Dermis microvascular lymphatic vessel endothelial cell (primary cell): ENCODE data around the gene MPPED1. TPM values are rescaled to one million over a fixed set of nuclear protein-coding genes. Genes with fewer than 3 reads are reported as not detected.

Experiments
- DNase-seq, 2 donors: peaks; one replicate each; pipeline versions ENCODE4 v3.0.0 to v3.0.0-alpha.2; 2010; ENCODE audit warnings: low read depth in 2 of 2
- total RNA-seq: library from RNA; depleted of rRNA; stranded (reverse); fragments of >200 nt; gene quantifications from 2 replicates; pipeline ENCODE4 v1.2.1, GENCODE V29; 2014

Gene MPPED1
- total RNA-seq, 1 donor from 2014 or later = not detected

DNA sequence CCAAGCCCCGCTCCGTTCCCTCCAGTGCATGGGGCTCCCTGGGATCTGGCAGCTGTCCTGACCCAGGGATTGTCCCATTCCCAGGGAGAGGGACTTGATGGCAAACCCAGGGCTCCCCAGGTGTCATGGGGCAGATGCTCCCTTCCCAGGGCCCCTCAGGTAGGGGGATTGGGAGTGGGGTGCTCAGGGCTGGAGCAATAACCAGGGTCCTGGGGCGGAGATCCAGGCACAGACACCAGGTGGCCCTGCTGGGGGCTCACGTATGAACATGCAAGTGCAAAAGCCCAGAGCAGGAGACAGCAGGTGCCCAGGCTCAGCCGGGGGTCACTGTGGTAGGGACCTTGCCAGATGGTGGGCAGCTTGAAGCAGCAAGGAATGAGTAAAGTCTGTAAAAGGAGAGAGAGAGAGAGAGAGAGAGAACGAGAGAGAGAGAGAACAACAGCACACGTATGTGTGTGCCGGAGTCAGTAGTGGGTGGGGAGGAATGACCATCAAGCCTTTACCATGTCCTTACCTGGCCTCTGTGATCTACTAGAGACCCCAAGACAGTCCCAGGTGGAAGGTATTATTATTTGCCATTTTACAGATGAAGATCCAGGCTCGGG is 19.3 kb upstream of the MPPED1 start:
- no peak for DNase-seq

GRCh38 chr22:43393132-43393843 is 18.5 kb upstream of the MPPED1 start:
- DNase-seq = no peak

- no peak for DNase-seq
Observed at GRCh38 chr22:43393844-43394474, 17.9 kb upstream of the MPPED1 start.

DNA sequence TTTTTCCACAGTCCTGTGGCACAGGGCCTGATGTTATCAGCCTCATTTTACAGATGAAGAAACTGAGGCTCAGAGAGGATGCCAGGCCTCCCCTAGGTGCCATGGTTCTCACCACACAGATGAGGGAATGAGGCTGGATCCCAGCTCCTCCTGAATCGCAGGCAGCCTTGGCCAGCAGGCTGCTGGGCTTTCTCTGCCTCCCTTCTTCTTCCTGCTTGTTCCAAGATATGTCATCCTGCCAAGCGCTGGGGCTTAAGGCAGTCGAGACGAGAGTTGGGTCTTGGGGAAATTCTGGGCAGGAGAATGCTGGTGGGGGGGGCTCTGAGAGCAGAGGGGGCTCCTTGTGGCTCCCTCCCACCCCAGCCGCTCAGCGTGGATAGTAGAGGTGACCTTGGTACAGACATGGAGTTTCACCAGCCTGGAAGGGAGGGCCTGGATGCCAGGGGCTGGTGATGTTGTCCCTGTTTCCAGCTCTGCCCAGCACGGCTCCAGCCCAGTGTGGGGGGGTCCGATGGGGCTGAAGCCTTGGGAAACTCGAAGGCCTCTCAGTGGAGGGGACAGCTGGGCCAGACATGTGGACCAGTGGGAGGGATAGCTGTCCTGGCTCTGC is 16.6 kb upstream of the MPPED1 start:
- DNase-seq = no peak

DNA sequence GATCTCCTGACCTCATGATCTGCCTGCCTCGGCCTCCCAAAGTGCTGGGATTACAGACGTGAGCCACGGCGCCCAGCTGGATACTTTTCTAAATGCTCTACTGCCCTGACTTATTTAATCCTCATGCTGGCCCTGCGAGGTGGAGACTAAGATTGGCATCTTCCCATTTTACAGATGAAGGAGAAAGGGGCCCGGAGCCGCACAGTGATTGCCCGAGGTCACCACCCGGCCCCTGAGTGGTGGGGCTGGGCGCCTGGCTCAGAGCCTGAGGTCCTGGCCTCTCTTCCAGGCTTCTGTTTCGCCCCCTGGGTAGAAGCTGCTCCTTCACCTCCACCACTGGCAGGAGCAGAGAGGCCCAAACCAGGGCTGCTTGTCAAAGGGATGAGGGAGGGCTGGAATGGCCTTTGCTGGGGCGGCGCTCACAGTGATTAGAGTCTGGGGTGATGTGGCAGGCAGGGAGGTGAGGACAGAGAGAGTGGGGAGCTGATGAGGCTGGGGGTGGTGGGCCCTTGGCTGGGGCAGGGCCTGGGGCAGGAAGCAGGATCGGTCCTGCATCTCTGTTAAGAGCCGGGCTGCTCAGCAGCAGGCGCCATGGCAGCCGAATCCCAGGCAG is 15.4 kb upstream of the MPPED1 start:
- no peak for DNase-seq

GRCh38 chr22:43396934-43397457 is 14.8 kb upstream of the MPPED1 start:
- no peak for DNase-seq

DNA sequence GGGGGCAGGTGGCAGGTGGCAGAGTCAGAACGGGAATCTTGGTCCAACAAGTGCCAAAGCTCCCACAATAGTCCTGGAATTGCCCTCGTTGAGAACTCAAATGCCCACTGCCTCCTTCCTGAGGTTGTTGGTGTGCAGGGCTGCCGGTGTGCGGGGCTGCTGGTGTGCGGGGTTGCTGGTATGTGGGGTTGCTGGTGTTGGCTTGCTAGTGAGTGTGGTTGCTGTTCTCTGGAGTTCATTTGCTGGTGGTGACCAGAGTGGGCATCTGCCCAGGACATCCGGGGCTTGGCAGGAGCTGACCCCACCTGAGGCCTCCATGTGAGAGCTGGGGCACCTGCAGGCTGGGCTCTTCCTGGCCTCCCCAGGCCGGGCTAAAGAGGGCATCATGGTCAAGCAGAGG is 14.0 kb upstream of the MPPED1 start:
- no peak for DNase-seq

DNA sequence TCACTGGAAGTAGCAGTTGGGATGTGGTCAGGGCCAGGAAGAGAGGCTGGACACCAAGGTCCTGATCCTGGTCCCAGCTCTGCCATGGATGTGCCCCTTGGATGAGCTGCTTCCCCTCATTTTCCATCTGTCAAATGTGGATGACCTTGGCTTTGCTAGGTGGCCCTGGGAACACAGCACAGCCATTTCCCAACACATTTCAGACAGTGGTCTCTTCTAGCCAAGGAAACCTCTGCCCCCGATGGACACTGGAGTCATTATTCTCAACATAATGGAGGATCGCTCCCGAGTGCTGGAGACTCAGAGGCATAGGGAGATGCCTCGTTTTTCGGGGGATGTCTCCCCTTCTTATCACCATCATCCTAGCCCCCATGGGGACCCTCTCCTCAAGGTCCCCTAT is 13.6 kb upstream of the MPPED1 start:
- no peak for DNase-seq

DNA sequence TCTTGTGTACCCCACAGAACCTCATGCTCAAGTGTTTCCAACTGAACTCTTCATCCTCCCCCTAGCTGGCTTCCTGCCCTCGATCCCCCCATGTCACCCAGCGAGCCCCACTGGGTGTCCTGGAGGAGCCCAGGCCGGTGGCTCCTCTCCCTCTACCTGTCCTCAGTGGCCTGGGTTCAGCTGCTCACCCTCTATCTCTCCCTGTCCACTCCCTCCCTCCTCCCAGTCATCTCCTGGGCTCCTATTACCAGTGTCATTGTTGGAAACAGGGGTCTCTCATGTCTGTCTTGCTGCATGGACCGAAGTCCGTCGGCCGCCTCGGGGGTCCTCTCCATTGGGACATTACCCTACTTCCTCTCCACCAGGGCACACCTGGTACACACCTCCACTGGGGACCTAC is 12.9 kb upstream of the MPPED1 start:
- no peak for DNase-seq

DNA sequence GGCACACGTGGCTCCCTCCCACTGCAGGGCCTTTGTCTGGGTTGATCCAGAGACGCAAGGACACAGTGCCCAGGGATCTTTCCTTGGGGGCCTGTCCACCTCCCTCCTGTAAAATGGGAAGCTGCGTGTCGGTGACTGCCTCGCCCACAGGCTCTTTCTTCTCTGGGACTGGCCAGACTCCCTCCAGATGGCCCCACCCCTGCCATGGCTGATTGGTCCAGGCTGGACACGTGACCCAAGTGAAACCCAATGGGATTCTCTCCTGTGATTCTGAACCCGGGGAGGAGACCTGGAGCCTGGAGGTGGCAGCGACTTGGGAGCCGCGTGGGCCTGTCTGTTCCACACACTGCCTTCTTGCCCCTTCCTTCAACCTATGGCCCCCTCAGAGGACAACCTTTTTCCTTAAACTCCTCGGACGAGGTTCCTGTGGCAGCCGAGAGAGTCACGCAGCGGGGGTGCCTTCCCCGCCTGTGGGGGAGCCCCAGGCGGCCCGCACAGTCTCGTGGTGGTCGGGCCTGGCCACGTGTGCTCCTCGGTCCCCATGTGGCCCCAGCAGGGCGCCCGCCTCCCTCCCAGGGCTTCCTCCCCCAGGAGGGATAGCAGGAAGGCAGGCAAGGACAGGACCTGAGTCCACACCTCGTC is 12.4 kb upstream of the MPPED1 start:
- DNase-seq = no peak

GRCh38 chr22:43399980-43400358 is 11.8 kb upstream of the MPPED1 start:
- DNase-seq = no peak

DNA sequence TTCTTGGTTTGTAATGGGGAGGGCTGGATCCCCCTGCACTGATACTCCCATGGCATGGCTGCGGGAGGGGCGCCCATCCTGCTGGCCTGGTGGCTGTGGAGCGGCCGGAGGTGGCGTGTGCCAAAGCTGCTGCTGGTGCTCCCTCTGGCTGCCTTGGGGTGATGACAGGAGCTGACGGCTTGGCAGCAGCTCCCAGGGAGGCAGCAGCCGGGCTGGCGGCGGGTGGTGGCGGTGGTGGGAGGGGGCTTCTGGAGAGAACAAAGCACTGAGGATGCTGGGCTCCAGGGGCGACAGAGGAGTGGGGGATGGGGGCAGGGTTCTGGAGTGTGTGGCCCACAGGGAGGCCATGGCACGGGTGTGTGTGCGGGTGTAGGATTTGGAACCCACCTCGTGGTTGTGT is 11.4 kb upstream of the MPPED1 start:
- DNase-seq = no peak

DNA sequence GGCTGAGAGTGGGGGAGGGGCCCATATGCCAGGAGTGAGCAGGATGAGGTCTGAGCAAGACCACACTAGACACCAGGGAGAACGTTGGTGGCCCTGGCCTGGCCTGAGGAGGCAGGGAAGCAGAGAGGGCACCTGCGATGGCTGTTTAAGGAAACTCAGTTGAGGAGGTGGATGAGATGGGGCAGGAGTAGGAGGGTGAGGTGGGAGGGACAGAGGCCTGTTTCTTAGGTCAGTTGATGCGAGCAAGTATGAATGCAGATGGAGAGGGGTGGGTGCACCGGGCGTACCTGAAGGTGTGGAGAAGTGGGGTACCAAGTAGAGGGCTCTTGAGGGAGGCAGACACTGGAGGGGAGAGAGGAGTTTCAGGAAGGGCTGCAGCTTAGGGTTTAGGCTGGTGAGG is 10.6 kb upstream of the MPPED1 start:
- no peak for DNase-seq

DNA sequence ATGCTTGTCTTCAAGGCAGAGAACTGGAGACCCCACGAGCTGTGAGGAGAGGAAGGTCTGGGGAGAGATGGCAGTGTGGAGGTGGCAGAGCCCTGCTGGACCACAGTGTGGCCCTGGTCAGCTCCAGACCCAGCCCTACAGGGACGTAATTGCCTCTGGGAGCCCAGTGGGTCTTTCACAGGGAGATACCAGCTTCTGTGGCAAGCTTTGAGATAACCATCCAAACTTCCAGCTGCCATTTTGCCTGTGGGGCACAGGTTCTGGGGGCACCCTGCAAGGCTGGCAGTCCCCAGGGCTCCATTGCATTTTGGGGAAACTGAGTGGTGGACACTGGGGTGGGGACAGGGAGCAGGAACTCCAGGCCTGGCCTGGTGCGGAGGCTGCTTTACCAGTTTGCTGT is 10.2 kb upstream of the MPPED1 start:
- DNase-seq = no peak

- DNase-seq = no peak
Observed at GRCh38 chr22:43402128-43402527, 9.7 kb upstream of the MPPED1 start.

- DNase-seq = no peak
Observed at GRCh38 chr22:43404673-43405385, 7.0 kb upstream of the MPPED1 start.

DNA sequence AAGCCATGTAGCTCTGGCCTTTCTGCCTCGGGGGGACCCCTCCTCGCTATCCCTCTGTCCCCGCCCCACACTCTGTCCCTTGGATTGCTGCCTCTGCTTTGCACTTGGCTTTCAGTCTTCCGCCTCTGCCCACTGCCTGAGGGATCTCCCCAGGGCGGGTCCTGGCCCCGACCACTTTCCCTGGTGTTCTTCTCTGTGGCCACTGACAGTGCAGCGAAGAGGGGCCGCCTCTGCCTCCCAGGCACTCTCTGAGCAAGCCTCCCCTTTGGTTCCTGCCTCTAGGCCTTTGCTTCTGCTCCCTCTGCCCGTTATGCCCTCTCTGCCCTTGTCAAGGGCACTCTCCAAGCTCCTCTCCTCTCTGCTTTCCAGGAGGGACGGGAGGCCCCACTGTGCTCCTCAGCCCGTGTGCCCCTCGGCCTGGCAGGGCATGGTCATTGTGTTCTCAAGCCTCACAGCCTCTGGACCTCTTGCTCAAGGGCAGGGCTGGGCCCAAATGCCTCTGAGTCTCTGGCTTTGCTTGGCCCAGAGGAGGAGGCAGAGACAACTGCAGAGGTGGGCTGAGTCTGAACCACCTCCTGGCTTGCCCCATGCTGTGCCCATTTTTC is 5.5 kb upstream of the MPPED1 start:
- no peak for DNase-seq

GRCh38 chr22:43407591-43407990 is 4.2 kb upstream of the MPPED1 start:
- DNase-seq = no peak

- DNase-seq = no peak
Observed at GRCh38 chr22:43408009-43408408, 3.8 kb upstream of the MPPED1 start.

DNA sequence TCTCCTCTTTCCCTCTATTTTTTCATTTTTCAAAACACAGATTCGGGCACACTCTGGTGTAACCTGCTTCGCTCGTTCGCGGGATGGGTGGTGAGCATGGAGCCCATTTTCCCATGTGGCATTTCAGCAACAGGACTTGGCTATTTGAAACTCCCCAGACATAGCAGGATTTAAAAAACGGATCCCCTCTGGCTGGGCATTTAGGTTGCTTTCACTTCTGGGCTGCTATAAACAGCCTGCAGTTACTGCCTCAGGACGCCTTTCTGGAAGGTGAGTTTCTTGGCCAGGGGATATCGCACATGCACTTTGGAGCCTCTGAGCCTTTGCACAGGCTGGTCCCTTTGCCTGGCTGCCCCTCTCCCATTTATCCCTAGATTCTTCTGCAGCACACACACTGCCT is 2.8 kb upstream of the MPPED1 start:
- no peak for DNase-seq
